ENCODE data around the gene UBE2K. TPM values are rescaled to one million over a fixed set of nuclear protein-coding genes. Genes with fewer than 3 reads are reported as not detected.

UBE2K gene
- total RNA-seq, 1 experiment from 2014 or later = 151 TPM

DNA sequence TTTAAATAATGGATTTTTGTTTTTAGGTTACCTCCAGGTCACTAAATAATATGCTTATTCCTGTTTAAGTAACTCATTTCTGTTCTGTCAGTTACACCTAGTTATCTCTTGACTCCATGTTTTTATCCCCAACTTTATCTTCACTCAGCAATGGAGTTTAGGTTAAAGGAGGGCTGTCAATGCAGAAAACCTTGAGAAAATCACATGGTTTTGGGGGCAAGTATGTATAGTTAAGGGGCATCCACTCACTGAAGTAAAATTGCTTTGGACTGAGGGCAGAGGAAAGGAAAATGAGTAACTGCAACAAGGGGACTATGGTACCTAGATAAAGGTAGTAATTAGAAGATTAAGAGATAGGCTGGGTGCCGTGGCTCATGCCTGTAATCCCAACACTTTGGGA is 87.1 kb downstream of the UBE2K start:
- no peak overlapping the region for H4K91ac ChIP-seq (ENCODE audit: insufficient read length, low read depth, low read length)
- no peaks in the 10 kb centered on the region for H3K27me3 ChIP-seq (ENCODE audit: insufficient read depth, low read length)
- TF ChIP-seq, protein P1, sequence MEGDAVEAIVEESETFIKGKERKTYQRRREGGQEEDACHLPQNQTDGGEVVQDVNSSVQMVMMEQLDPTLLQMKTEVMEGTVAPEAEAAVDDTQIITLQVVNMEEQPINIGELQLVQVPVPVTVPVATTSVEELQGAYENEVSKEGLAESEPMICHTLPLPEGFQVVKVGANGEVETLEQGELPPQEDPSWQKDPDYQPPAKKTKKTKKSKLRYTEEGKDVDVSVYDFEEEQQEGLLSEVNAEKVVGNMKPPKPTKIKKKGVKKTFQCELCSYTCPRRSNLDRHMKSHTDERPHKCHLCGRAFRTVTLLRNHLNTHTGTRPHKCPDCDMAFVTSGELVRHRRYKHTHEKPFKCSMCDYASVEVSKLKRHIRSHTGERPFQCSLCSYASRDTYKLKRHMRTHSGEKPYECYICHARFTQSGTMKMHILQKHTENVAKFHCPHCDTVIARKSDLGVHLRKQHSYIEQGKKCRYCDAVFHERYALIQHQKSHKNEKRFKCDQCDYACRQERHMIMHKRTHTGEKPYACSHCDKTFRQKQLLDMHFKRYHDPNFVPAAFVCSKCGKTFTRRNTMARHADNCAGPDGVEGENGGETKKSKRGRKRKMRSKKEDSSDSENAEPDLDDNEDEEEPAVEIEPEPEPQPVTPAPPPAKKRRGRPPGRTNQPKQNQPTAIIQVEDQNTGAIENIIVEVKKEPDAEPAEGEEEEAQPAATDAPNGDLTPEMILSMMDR (conservative IDR thresholded peaks at IDR 0.05) = no peak
- Mint-ChIP-seq H3K4me1 (peaks cover 0 to 4% of the 10 kb centered on the region in 2 experiments; a peak in 1 of 4 replicates), H3K4me3 (no peak overlapping the region), H3K27me3 (ENCODE audit: low read depth) (no peaks in the 10 kb centered on the region), H3K27ac (peak overlapping the region in 1 of 3 experiments; percentile 78; a peak in 2 of 7 replicates), H3K36me3 (ENCODE audit: insufficient read depth in 1 of 3, low read depth in 3 of 3) (peaks cover 0 to 2% (median 0%) of the 10 kb centered on the region in 3 experiments; a peak in 3 of 7 replicates), H3K9me3 (no peaks in the 10 kb centered on the region)
- no peak overlapping the region for H4K8ac ChIP-seq (replicated peaks; ENCODE audit: insufficient read length, low read depth, low read length)
- H3K4ac ChIP-seq (ENCODE audit: low read depth, low read length) = no peak overlapping the region
- no peak for DNase-seq
- H4K5ac ChIP-seq (ENCODE audit: insufficient read length, low read depth, low read length) = no peak overlapping the region
- H3K4me2 ChIP-seq (ENCODE audit: insufficient read depth, insufficient read length, low read length) = no peak overlapping the region
- H3K79me1 ChIP-seq (ENCODE audit: insufficient read depth, low read depth, low read length, poor library complexity, severe bottlenecking) = no peaks in the 10 kb centered on the region
- no CpG with 5 or more reads among the region's 1 CpG for WGBS (ENCODE audit: extremely low coverage, insufficient read length, low lambda C conversion rate)
- no peak overlapping the region for H3T11ph ChIP-seq (ENCODE audit: low read length)
- no peaks in the 10 kb centered on the region for H4K20me1 ChIP-seq (ENCODE audit: control insufficient read depth, insufficient read depth, insufficient read length)
- no peaks in the 10 kb centered on the region for H3K9me3 ChIP-seq (ENCODE audit: control insufficient read depth, low read depth, low read length)
- no peak overlapping the region for H2BK12ac ChIP-seq (ENCODE audit: insufficient read length, low read depth, low read length)
- no peaks in the 10 kb centered on the region for H3K4me1 ChIP-seq (ENCODE audit: insufficient read depth, low read length)
- H2AK5ac ChIP-seq (ENCODE audit: insufficient read length, low read length) = no peak overlapping the region
- H2BK5ac ChIP-seq (ENCODE audit: insufficient read length, low read length) = no peak overlapping the region
- H2AFZ ChIP-seq (ENCODE audit: low read length) = no peak overlapping the region
- H3K14ac ChIP-seq (ENCODE audit: insufficient read depth, low read length) = no peak overlapping the region
- no peak overlapping the region for H3K27ac ChIP-seq (ENCODE audit: insufficient read length, low read depth, low read length)
- H3K23me2 ChIP-seq (ENCODE audit: insufficient read length, low read depth, low read length, poor library complexity, severe bottlenecking) = no peaks in the 10 kb centered on the region
- H3K18ac ChIP-seq (ENCODE audit: insufficient read length, low read depth, low read length) = no peak overlapping the region
- no peak overlapping the region for H3K23ac ChIP-seq (ENCODE audit: insufficient read length, low read depth, low read length)
- no peak overlapping the region for H3K9ac ChIP-seq (ENCODE audit: extremely low read depth, insufficient read length, low read length)
- H2BK20ac ChIP-seq (ENCODE audit: low read depth, low read length, poor library complexity, severe bottlenecking) = no peak overlapping the region
- H3K79me2 ChIP-seq (ENCODE audit: insufficient read depth, low read length) = no peaks in the 10 kb centered on the region
- H2BK120ac ChIP-seq (ENCODE audit: low read depth, low read length, poor library complexity, severe bottlenecking) = no peak overlapping the region
- H2BK15ac ChIP-seq (ENCODE audit: low read depth, low read length) = no peak overlapping the region
- H3K56ac ChIP-seq (ENCODE audit: insufficient read length, low read depth, low read length) = no peak overlapping the region

Data from H9 (cell line).